Hippocampal formation (tissue), 2 donors: ENCODE measurements around the gene GRHPR.
"Not testable (repeated sequence)": the region's sequence is repeated elsewhere in the genome, so short reads cannot be mapped to it uniquely, and the experiment has no call there.

Source experiments
- DNase-seq, 2 donors: peaks; one replicate each; lab custom pipeline; 2025; lab: John Stamatoyannopoulos, UW

Gene GRHPR

DNA sequence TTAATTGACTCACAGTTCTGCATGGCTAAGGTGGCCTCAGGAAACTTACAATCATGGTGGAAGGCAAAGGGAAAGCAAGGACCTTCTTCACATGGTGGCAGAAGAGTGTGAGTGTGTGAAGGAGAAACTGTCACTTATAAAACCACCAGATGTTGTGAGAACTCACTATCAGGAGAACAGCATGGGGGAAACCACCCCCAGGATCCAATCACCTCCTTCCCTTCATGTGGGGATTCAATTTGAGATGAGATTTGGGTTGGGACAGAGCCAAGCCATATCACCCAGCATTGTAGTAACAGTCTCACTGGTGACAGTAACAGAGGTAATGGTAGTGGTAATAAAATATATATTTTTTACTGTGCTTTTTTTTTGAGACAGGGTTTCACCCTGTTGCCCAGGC lies 24.6 kb downstream of the GRHPR start:
- DNase-seq = no peak

DNA sequence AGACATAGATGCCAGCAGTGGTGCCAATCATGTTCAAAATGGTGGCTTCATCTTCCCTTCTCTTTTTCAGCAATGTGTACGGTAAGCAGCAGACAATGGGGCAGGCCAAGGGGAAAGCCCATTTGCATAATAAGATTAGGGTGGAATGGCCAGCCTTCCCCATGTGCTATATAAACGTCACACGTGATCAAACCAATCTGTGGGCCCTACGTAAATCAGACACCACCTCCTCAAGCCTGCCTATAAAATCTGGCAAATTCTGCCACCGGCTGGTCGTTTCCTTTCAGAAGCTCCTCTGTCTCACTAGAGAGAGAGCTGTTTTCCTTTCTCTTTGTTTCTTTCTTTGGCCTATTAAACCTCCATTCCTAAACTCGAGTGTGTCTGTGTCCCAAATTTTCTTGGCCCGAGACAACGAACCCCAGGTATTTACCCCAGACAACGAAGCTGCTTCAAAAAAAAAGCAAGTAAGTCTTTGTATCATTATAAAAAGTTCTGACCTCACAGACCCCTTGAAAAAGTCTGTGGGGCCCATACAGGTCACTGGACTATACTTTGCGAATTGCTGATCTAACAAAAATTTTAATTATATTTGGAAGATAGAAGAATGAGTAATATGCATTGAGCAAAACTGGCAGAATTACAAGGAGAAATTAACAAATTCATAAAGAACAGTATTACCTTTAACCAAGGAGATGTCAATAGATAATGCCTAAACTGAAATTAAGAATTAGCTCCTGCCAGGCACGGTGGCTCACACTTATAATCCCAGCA lies 27.6 kb downstream of the GRHPR start:
- DNase-seq = peak; percentile 68 to 69

GRCh38 chr9:37451628-37452027 lies 29.1 kb downstream of the GRHPR start:
- no peak for DNase-seq

GRCh38 chr9:37452611-37453010 lies 30.1 kb downstream of the GRHPR start:
- DNase-seq = no peak

- DNase-seq = no peak
These were observed 31.3 kb downstream of the GRHPR start for GRCh38 chr9:37453827-37454226.

DNA sequence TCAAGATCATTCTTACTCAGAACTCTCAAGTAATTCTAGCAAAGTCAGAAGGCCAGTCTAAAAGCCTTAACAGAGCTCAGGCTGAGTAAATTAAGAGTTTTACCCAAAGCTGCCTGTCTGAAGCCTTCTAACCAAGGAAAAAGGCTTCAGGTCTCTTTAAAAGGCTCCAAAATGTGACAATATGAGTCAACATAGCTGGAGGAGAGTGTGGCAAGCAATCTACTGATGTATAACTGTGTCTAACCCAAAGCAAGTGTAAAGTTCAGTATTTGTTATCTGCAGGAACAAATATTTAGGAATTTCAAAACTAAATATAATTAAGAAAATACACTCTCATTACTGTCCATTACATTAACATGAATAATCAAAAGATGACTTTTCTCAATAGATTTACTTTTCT lies 31.7 kb downstream of the GRHPR start:
- DNase-seq = no peak

- no peak for DNase-seq
These were observed 33.6 kb downstream of the GRHPR start for GRCh38 chr9:37455884-37456647.

- no peak for DNase-seq
These were observed 34.3 kb downstream of the GRHPR start for GRCh38 chr9:37456817-37457216.

DNA sequence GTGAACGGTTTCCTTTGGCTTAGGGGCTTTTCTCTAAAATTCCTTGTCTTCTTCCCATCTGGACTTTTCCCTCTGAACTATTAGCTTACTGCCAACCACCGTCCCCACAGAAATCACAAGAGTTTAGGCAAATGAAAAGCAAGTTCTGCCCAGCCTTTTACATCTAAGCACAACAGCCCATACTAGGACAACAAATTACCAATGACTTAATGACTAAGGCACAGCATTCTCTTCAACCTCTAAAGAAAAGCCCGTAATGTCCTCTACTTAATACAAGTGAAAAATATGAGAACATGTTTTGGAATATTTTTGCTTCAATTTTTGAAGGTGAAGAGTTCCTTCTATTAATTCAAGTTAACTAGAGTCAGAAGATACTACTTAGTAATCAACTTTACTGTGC lies 41.5 kb downstream of the GRHPR start:
- DNase-seq = no peak

DNA sequence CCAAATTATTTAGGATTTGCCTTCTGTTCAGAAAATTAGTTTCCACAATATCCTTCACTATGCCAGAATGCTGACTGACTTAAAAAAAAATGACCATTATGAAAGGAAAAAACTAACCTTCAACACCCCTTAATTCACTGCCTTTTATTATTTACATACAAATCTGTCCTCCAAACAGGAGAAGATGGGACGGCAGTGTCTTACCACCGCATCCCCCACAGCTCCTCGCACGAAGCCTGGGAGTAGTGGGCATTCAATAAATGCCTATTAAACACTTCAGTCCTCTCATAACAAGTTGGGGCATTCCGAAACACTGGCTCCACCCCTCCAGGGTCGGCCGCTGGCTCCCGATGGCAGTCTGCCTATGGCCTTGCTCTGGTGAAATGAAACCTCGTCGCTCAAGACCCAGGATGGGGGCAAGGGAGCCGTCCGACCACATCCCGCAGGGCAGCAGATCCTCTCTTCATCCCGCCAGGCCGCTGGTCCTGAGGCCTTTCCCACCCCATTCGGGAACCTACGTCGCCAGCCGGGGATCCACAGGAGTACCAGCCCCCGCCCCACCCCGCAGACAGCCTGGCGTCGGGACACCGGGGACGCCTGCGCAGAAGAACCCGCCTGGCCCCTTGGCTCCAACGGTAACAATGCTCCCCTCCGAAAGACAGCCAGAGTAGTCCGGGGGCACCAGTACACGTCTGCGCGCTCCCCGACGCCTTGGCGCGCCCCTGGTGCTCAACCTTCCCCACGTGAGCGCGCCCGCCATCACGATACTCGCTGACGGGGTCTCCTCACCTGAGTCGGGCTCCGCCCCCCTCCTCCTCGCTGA lies 42.1 kb downstream of the GRHPR start:
- peak; percentile 68 to 82 for DNase-seq

DNA sequence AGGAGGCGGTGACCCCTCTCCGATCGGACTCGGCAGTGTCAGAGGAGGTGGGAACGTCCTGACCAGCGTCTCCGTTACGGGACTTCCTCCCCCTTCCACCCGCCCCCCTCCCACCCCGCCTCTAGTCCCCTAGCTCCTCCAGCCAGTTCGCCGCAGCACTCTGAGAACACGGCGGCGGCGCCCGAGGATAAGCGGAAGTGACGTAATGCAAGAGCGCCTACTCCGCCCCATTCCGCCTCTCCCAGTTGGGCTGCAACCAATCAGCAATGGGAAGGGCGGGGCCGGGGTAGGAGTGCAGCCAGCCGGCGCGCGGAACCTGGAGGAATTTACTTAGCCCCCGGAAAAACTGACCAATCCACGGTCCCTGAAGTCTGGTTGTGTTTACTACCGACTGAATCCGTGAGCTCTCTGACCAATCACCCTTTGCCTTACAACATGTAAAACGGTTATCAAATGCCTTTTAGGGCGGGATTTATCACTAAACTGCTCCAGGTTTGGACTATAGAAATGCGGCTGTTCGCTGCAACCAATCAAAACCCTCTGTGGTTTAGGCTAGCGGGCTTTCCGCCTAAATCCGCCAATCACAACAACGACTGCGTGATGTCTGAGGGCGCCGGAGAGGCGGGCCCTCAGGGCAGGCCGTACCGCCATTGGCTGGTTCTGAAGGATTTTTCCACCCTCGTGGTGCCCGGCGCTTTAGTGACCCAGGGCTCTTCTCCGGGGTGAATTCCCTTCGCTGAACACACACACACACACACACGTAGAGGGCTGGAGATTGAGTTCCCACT lies 42.9 kb downstream of the GRHPR start, which contains the start of gene ZBTB5:
Gene ZBTB5 (minus strand): TSS at position 202 of the 788 bp plus-strand sequence. CDS start 22,899 bp downstream, outside the sequence.
- DNase-seq = peak; percentile 99 to 100

DNA sequence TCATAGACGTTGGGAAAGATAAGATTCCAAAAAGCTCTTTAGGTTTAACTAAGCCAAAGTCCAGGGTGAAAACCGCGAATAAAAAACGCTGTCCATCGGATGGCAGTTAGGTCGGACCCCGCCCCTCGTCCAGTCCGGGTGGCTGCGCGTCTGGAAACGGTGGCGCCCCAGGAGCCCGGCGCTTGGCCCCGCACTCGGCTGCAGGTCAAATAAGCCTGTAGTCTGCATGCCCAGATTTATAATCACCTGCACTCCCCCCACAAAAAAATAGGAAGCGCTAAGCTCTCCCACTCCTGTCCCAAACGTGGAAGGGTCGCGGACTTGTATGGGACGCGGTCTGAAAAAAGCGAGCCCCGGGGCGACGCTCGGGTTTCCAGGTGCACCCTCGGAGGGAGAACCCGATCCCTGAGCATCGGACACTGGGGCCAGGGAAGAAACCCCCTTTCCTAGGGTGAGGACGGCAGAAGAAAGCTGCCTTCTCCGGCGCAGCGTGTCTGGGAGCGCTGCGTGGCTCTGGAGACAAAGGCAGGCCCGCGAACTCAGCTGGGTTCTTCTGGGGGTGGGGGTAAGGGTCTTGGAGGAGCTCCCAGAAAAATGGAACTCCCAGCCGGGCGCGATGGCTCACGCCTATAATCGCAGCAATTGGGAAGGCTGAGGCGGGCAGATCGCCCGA lies 43.7 kb downstream of the GRHPR start:
- DNase-seq = peak; percentile 31 to 73

DNA sequence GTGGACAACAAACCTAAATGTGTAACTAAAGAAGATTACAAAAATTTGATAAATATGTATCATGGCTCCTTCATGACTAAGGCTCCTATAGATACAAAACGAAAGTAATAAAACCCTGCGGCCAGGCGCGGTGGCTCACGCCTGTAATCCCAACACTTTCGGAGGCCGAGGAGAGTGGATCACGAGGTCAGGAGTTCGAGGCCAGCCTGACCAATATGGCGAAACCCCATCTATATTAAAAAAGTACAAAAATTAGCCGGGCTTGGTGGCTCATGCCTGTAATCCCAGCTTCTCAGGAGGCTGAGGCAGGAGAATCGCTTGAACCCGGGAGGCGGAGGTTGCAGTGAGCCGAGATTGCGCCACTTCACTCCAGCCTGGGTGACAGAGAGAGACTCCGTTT lies 45.0 kb downstream of the GRHPR start:
- DNase-seq = not testable (repeated sequence)

- DNase-seq = no peak
These were observed 46.1 kb downstream of the GRHPR start for GRCh38 chr9:37468620-37469019.

- DNase-seq = peak in 1 of 2 donors; percentile 56
These were observed 49.6 kb downstream of the GRHPR start for GRCh38 chr9:37471942-37472684.

- not testable (repeated sequence) for DNase-seq
These were observed 51.5 kb downstream of the GRHPR start for GRCh38 chr9:37473982-37474381.

DNA sequence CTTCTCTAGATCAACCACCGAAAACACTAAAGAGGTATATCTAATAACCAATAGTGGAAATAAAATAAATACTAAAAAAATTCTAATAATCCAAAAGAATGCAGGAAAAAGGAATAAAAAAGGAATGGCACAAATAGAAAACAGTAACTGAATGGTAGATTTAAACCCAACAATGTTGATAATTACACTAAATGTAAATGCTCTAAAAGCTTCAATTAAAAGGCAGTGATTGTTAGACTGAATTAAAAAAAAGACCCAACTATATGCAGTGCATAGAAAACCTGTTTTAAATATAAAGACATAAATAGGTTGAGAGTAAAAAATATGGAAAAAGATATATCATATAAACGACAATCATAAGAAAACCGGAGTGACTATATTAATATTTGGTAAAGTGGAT lies 51.9 kb downstream of the GRHPR start:
- no peak for DNase-seq

GRCh38 chr9:37476930-37477329 lies 54.4 kb downstream of the GRHPR start:
- no peak for DNase-seq

- not testable (repeated sequence) for DNase-seq
These were observed 54.9 kb downstream of the GRHPR start for GRCh38 chr9:37477443-37477842.

DNA sequence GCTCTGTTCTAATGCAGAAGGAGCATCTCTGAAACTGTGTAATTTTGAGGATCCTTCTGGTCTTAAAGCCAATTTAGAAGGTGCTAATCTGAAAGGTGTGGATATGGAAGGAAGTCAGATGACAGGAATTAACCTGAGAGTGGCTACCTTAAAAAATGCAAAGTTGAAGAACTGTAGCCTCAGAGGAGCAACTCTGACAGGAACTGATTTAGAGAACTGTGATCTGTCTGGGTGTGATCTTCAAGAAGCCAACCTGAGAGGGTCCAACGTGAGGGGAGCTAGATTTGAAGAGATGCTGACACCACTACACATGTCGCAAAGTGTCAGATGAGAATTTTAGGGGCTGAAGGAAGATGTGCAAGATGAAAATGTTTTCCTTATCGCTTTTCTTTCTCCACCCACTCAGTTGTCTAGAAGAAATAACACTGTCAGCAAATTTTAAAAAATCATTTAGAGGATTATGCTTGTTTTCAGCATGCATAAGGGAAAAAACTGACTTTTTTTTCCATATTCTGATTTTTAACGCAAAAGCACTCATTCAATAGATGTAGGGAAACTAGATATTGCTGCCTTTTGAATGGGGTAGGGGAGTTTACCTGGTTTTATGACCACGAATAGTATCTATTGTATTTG lies 55.6 kb downstream of the GRHPR start:
- DNase-seq = not testable (repeated sequence)
